ENCODE measurements around the gene HIPK1. TPM values are rescaled to one million over a fixed set of nuclear protein-coding genes. Genes with fewer than 3 reads are reported as not detected.

HIPK1 gene
- total RNA-seq, 2 donors from 2014 or later = 47.4 to 59.1 TPM

DNA sequence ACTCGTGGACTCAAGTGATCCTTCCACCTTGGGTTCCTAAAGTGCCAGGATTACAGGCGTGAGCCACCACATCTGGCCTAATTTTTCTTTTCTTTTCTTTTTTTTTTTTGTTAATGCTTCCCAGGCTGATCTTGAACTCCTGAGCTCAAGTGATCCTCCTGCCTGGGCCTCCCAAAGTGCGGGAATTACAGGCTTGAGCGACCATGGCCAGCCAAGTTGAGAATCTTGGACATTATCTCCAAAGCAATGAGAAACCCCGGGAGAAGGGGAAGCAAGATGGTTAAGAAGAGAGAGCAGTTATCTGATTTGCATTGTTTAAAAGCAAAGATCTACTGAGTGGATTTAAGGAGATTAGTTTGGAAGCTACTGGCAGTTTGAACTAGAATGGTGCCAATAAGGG is 9.1 kb downstream of the HIPK1 start:
- peaks cover 7% of the 10 kb centered on the region for H3K36me3 ChIP-seq
- H3K9me3 ChIP-seq = no peaks in the 10 kb centered on the region
- TF ChIP-seq, protein P1, sequence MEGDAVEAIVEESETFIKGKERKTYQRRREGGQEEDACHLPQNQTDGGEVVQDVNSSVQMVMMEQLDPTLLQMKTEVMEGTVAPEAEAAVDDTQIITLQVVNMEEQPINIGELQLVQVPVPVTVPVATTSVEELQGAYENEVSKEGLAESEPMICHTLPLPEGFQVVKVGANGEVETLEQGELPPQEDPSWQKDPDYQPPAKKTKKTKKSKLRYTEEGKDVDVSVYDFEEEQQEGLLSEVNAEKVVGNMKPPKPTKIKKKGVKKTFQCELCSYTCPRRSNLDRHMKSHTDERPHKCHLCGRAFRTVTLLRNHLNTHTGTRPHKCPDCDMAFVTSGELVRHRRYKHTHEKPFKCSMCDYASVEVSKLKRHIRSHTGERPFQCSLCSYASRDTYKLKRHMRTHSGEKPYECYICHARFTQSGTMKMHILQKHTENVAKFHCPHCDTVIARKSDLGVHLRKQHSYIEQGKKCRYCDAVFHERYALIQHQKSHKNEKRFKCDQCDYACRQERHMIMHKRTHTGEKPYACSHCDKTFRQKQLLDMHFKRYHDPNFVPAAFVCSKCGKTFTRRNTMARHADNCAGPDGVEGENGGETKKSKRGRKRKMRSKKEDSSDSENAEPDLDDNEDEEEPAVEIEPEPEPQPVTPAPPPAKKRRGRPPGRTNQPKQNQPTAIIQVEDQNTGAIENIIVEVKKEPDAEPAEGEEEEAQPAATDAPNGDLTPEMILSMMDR (IDR thresholded peaks at IDR 0.05) = no peak
- DNase-seq (ENCODE audit: low spot score) (no peak), ATAC-seq (ENCODE audit: insufficient number of reproducible peaks, low FRiP score, low read depth) (no peak)
- H3K4me1 ChIP-seq (ENCODE audit: control insufficient read depth in 1 of 2, low read depth in 2 of 2) = peaks cover 12 to 14% of the 10 kb centered on the region in 2 donors
- H3K27ac ChIP-seq = no peak overlapping the region
- H3K4me3 ChIP-seq = no peak overlapping the region
- no peaks in the 10 kb centered on the region for H3K27me3 ChIP-seq (replicated peaks; ENCODE audit: insufficient read depth)

- H3K4me1 ChIP-seq (ENCODE audit: control insufficient read depth in 1 of 2, low read depth in 2 of 2) = peaks cover 5 to 9% of the 10 kb centered on the region in 2 donors
- ATAC-seq (ENCODE audit: insufficient number of reproducible peaks, low FRiP score, low read depth) (no peak), DNase-seq (ENCODE audit: low spot score) (no peak)
- H3K4me3 ChIP-seq = no peak overlapping the region
- TF ChIP-seq, protein P1 (IDR thresholded peaks at IDR 0.05) = no peak
- H3K27ac ChIP-seq = no peak overlapping the region
- H3K9me3 ChIP-seq = no peaks in the 10 kb centered on the region
- H3K36me3 ChIP-seq = peaks cover 7% of the 10 kb centered on the region
- no peaks in the 10 kb centered on the region for H3K27me3 ChIP-seq (replicated peaks; ENCODE audit: insufficient read depth)
Observed at GRCh38 chr1:113940365-113941244, 11.5 kb downstream of the HIPK1 start.

DNA sequence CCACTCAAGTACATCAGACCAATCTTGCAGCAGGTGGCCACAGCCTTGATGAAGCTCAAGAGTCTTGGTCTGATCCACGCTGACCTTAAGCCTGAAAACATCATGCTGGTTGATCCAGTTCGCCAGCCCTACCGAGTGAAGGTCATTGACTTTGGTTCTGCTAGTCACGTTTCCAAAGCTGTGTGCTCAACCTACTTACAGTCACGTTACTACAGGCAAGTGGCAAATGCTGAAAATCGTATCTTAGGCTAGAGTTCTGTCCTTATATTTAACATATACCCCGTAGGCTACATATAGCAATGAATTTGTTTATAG is 12.1 kb downstream of the HIPK1 start:
- peaks cover 0 to 9% of the 10 kb centered on the region in 2 donors for H3K4me1 ChIP-seq (ENCODE audit: control insufficient read depth in 1 of 2, low read depth in 2 of 2)
- TF ChIP-seq, protein P1 (IDR thresholded peaks at IDR 0.05) = no peak
- ATAC-seq (ENCODE audit: insufficient number of reproducible peaks, low FRiP score, low read depth) = no peak
- H3K27ac ChIP-seq = no peak overlapping the region
- no peaks in the 10 kb centered on the region for H3K9me3 ChIP-seq
- DNase-seq (ENCODE audit: low spot score) = no peak
- H3K4me3 ChIP-seq = no peak overlapping the region
- peaks cover 7% of the 10 kb centered on the region for H3K36me3 ChIP-seq
- no peaks in the 10 kb centered on the region for H3K27me3 ChIP-seq (replicated peaks; ENCODE audit: insufficient read depth)

DNA sequence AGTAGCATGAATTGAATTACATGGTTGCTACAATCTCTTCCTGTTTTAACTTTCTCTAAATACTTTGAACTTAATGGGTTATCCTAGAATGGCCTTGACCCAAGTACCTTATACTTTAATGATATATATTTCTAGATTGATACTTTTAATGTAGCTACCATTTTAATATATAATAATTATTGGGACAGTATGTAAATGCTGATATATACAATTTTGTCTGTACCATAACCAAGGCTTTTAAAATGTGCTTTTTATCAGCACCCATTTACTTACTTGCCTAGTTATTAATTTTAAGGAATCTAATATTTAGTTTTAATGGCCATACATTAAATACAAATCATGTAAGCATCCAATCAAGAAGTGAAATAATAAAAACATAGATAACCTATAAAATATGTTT is 13.4 kb downstream of the HIPK1 start:
- no peaks in the 10 kb centered on the region for H3K27me3 ChIP-seq (replicated peaks; ENCODE audit: insufficient read depth)
- H3K4me1 ChIP-seq (ENCODE audit: control insufficient read depth in 1 of 2, low read depth in 2 of 2) = peaks cover 11 to 14% of the 10 kb centered on the region in 2 donors

More for the DNA sequence above, 13.4 kb downstream of the HIPK1 start:
- no peak overlapping the region for H3K27ac ChIP-seq
- no peak overlapping the region for H3K4me3 ChIP-seq
- TF ChIP-seq, protein P1 (IDR thresholded peaks at IDR 0.05) = no peak
- ATAC-seq (ENCODE audit: insufficient number of reproducible peaks, low FRiP score, low read depth) = no peak
- peaks cover 7% of the 10 kb centered on the region for H3K36me3 ChIP-seq
- no peaks in the 10 kb centered on the region for H3K9me3 ChIP-seq
- DNase-seq (ENCODE audit: low spot score) = no peak
